GM18505 (cell line): ENCODE results near the gene ATAT1.

Experiments
- ATAC-seq: cut with Tn5 transposase; IDR thresholded peaks from one replicate; pipeline ENCODE4 v1.9.1; 2021; ENCODE audit not compliant: unreplicated experiment
- POLR2A ChIP-seq: IDR thresholded peaks from 4 replicates; pipeline ENCODE4 v1.6.1; 2011; ENCODE audit warnings: borderline replicate concordance; ENCODE audit not compliant: insufficient read depth, insufficient read length; ENCODE audit errors: extremely low read depth

ATAT1 gene

GRCh38 chr6:30686009-30686907, 59.6 kb downstream of the ATAT1 start, which contains the start of gene PPP1R18:
Gene PPP1R18, minus strand, starts transcription at chr6:30686645. Its CDS starts 627 bp downstream, at chr6:30686018.
- ATAC-seq = no peak
- peak; percentile 55 for TF ChIP-seq POLR2A

DNA sequence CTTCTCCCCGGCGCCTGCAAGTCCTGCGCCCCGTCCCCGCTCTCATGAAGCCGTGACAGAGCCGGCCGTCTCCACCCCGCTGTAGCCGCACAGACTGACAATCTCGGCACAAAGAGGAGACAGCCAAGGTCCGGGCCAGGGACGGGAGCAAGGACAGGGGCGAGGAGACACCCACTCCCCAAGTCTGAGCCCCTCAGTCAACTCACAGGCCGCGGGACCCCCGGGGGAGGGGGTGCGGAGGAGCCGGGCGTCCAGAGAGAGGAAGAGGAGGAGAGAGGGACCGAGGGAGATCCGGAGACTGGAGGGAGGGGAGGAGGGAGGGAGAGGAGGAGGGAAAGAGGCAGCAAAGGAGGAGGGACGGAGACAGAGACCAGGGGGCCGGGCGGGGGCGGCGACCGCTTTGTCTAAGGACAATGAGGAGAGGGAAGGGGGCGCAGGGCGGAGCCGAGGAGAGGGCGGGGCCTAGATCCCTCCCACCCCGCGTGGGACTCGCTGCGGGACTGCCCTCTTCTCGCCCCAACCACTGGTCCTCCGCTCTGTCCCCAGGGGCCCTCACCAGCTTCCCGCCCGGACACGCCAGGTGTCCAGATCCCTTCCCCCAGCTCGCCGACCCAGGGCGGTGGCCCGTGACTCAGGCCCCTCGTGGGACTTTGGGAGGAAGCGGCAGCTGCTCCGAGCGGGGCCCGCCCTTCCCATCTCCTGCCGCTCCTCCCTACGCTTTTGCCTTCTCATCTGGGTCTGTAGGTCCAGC, 60.4 kb downstream of the ATAT1 start:
- peak; percentile 65 for TF ChIP-seq POLR2A
- peak; percentile 27 for ATAC-seq

GRCh38 chr6:30687659-30688431, 61.2 kb downstream of the ATAT1 start:
- TF ChIP-seq POLR2A = no peak
- ATAC-seq = no peak

- no peak for TF ChIP-seq POLR2A
- ATAC-seq = no peak
These were observed 61.9 kb downstream of the ATAT1 start for GRCh38 chr6:30688569-30688968.

- no peak for TF ChIP-seq POLR2A
- ATAC-seq = no peak
These were observed 62.6 kb downstream of the ATAT1 start for GRCh38 chr6:30689022-30689865.

DNA sequence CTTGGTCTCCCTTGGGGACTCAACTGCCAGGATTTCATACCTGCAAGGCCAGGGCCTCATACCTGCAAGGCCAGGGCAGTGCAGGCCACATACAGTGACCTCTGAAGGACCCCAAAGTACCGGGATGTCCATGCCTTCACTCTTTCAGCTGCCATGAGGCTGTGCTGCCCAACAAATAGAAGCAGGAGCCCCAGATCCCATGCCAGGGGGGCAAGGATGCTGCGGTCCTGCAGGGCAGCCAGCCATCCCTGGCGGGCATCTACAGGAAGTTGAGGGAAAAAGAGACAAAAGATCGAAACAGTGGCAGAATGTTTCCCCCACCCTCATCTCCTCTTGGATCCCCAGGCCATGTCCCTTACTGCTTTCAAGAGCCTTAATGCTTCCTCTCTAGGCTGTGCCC, 63.3 kb downstream of the ATAT1 start:
- no peak for TF ChIP-seq POLR2A
- no peak for ATAC-seq

- TF ChIP-seq POLR2A = peak; percentile 63
- peak; percentile 29 for ATAC-seq
These were observed 63.9 kb downstream of the ATAT1 start, which contains the start of gene NRM for GRCh38 chr6:30690403-30691207. Gene NRM, minus strand, starts transcription at chr6:30690984. Its CDS starts 10 bp downstream, at chr6:30690974.

DNA sequence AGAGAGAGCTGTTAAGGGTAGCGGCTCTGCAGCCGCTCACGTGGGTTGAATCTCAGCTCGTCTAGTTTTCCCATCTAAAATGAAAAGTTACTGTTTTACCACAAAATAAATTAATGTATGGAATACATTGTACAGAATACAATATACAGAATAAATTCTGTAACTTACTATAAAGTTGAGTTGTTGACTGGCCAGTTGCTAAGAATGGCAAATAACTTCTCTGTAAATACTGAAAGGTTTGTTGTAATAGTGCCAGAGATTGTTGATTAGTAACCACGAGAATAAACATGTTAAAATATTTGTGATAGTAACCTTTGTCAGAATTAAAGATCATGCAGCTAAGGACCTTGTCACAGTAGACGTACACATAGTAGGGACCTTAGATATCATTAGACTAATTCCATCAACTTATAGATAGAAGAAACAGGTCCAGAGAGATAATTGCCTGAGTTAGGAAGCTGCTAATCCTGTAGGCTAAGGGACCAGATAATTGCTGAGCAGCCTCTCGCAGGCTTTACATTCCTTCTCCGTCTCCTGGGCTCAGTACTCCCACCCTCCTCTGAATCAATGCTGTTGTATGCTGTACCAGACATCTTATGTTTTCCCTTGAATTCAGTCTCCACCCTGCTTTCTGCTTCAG, 64.7 kb downstream of the ATAT1 start:
- ATAC-seq = no peak
- TF ChIP-seq POLR2A = no peak
